Suprapubic skin (tissue), 4 donors: ENCODE measurements around the gene UBN1. TPM values are rescaled to one million over a fixed set of nuclear protein-coding genes. Genes with fewer than 3 reads are reported as not detected.

ENCODE experiments used
- DNase-seq, 2 donors: peaks; one replicate each; pipeline ENCODE4 v3.0.0-alpha.2; 2019; ENCODE audit warnings: low spot score in 2 of 2
- H3K27ac ChIP-seq: fragments of 200-600 bp; sonication (generic); one replicate; pipeline ENCODE4 v1.5.1; 2019
- H3K27me3 ChIP-seq: fragments of 200-600 bp; sonication (generic); one replicate; pipeline ENCODE4 v1.5.1; 2019
- H3K36me3 ChIP-seq: fragments of 200-600 bp; sonication (generic); one replicate; pipeline ENCODE4 v1.5.1; 2019
- H3K4me1 ChIP-seq: fragments of 200-600 bp; sonication (generic); one replicate; pipeline ENCODE4 v1.5.1; 2019
- H3K4me3 ChIP-seq: fragments of 200-600 bp; sonication (generic); one replicate; pipeline ENCODE4 v1.5.1; 2019; ENCODE audit warnings: mild to moderate bottlenecking
- H3K9me3 ChIP-seq: fragments of 200-600 bp; sonication (generic); one replicate; pipeline ENCODE4 v1.5.1; 2019
- EP300 ChIP-seq: sonication (generic); formaldehyde crosslinking; IDR thresholded peaks from one replicate; pipeline ENCODE4 v1.6.1; 2017; ENCODE audit warnings: antibody characterized with exemption
- POLR2A ChIP-seq, 2 donors: fragments of 450-650 bp; IDR thresholded peaks; one replicate each; pipeline ENCODE4 v1.6.1; 2017; ENCODE audit warnings: antibody characterized with exemption in 2 of 2, mild to moderate bottlenecking in 2 of 2, moderate library complexity in 2 of 2
- POLR2AphosphoS5 ChIP-seq, 3 donors: sonication (generic); formaldehyde crosslinking; IDR thresholded peaks; one replicate each; pipeline ENCODE4 v1.6.1; 2017; ENCODE audit warnings: antibody characterized with exemption in 3 of 3
- WGBS: methylation state at CpG from one replicate; pipeline ENCODE4 v1.1.5; 2018; 5-methylcytosine and 5-hydroxymethylcytosine counted together
- total RNA-seq, 4 donors: library from RNA; depleted of rRNA; stranded (reverse); fragments of >200 nt; gene quantifications; one replicate each; pipeline ENCODE4 v1.1.0, GENCODE V29; 2016
- TF ChIP-seq, protein P1 (sequence below), 2 donors: fragments of 200-600 bp in 1 of 2; fragments of 450-650 bp in 1 of 2; sonication (generic) in 1 of 2; IDR thresholded peaks; one replicate each; pipeline ENCODE4 v1.5.1; 2016 to 2019; ENCODE audit warnings: antibody characterized with exemption in 2 of 2, mild to moderate bottlenecking in 1 of 2, moderate library complexity in 1 of 2

UBN1 gene
- total RNA-seq, 4 donors from 2014 or later = 25.7 to 43.9 (median 38.6) TPM

DNA sequence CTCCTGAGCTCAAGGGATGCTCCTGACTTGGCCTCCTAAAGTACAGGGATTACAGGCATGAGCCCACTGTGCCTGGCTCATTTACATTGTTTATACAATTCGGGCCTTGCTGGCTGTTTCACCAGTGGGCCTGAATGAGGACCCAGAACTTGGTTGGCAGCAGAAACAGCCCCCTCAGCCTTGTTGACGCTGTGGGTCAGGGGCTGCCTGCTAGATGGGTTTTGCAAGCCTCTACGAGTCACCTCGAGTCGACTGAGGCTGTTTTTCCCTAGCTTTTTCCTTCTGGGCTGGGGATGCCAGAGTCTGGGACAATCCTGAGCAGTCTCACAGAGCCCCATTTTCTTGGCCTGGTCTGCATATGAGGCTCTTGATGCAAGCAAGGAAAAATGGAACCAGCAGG is 73.5 kb downstream of the UBN1 start:
- Histone ChIP-seq H3K27ac (no peak overlapping the region), H3K9me3 (no peaks in the 10 kb centered on the region), H3K36me3 (no peaks in the 10 kb centered on the region), H3K4me1 (peaks cover 69% of the 10 kb centered on the region), H3K4me3 (no peak overlapping the region), H3K27me3 (no peaks in the 10 kb centered on the region)
- 92% methylated on average over 5 of the region's 5 CpGs for WGBS
- TF ChIP-seq, protein P1, sequence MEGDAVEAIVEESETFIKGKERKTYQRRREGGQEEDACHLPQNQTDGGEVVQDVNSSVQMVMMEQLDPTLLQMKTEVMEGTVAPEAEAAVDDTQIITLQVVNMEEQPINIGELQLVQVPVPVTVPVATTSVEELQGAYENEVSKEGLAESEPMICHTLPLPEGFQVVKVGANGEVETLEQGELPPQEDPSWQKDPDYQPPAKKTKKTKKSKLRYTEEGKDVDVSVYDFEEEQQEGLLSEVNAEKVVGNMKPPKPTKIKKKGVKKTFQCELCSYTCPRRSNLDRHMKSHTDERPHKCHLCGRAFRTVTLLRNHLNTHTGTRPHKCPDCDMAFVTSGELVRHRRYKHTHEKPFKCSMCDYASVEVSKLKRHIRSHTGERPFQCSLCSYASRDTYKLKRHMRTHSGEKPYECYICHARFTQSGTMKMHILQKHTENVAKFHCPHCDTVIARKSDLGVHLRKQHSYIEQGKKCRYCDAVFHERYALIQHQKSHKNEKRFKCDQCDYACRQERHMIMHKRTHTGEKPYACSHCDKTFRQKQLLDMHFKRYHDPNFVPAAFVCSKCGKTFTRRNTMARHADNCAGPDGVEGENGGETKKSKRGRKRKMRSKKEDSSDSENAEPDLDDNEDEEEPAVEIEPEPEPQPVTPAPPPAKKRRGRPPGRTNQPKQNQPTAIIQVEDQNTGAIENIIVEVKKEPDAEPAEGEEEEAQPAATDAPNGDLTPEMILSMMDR (IDR thresholded peaks at IDR 0.05) = no peak
- TF ChIP-seq POLR2A (IDR thresholded peaks at IDR 0.05) (no peak), EP300 (no peak), POLR2AphosphoS5 (IDR thresholded peaks at IDR 0.05) (no peak)
- DNase-seq = no peak

DNA sequence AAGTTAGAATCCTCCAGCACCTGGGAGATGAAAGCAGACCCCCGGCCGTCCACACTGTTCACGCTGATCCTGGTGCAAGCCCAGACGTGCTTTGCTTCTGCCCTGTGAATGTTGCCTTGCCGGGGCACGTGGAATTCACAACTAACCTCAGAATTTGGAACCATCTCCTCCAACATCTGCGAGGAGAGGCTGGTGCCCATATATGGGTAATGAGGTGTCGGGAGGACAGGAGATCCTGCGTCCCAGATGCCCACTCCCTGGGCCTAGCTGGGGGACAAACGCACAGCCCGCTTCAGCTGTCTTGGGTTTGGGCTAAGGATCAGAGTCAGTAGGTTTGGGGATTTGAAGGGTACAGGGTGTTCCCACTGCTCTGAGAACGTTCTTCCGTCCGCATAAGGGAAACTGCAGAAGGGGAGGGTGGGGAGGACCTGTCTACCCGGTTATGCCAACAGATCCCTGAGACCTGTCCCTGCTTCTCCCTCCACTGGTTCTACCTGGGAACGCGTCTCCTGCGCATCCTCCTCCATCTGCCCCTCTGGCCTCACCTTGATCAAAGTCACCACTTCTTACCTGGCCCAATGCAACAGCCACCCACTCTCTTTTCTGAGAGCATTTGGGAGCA is 75.6 kb downstream of the UBN1 start:
- DNase-seq = no peak
- Histone ChIP-seq H3K9me3 (peaks cover 6% of the 10 kb centered on the region), H3K4me1 (peaks cover 59% of the 10 kb centered on the region), H3K27me3 (no peaks in the 10 kb centered on the region), H3K4me3 (no peak overlapping the region), H3K27ac (peak overlapping the region; percentile 77), H3K36me3 (peaks cover 9% of the 10 kb centered on the region)
- WGBS = 57% methylated on average over 17 of the region's 18 CpGs
- TF ChIP-seq, protein P1 (IDR thresholded peaks at IDR 0.05) = peak in 1 of 2 donors; percentile 27
- TF ChIP-seq EP300 = no peak
- no peak for TF ChIP-seq POLR2A (IDR thresholded peaks at IDR 0.05)
- TF ChIP-seq POLR2AphosphoS5 (IDR thresholded peaks at IDR 0.05) = peak in 1 of 3 donors; percentile 2

- Histone ChIP-seq H3K4me1 (peaks cover 54% of the 10 kb centered on the region), H3K4me3 (no peak overlapping the region), H3K9me3 (peaks cover 6% of the 10 kb centered on the region), H3K27me3 (no peaks in the 10 kb centered on the region), H3K27ac (peak overlapping the region; percentile 77), H3K36me3 (peaks cover 9% of the 10 kb centered on the region)
- TF ChIP-seq, protein P1 (IDR thresholded peaks at IDR 0.05) = no peak
- TF ChIP-seq POLR2AphosphoS5 (IDR thresholded peaks at IDR 0.05) (no peak), POLR2A (IDR thresholded peaks at IDR 0.05) (no peak), EP300 (no peak)
- no peak for DNase-seq
- WGBS = 59% methylated on average over 6 of the region's 6 CpGs
Observed at GRCh38 chr16:4923853-4924252, 76.6 kb downstream of the UBN1 start.

GRCh38 chr16:4924593-4925292 is 77.5 kb downstream of the UBN1 start:
- Histone ChIP-seq H3K4me1 (peaks cover 53% of the 10 kb centered on the region), H3K9me3 (peaks cover 6% of the 10 kb centered on the region), H3K27ac (peak overlapping the region; percentile 77), H3K27me3 (no peaks in the 10 kb centered on the region), H3K4me3 (no peak overlapping the region), H3K36me3 (peaks cover 14% of the 10 kb centered on the region)
- WGBS = 36% methylated on average over 10 of the region's 12 CpGs
- no peak for TF ChIP-seq POLR2A (IDR thresholded peaks at IDR 0.05)
- TF ChIP-seq EP300 = no peak
- TF ChIP-seq POLR2AphosphoS5 (IDR thresholded peaks at IDR 0.05) = no peak
- TF ChIP-seq, protein P1 (IDR thresholded peaks at IDR 0.05) = no peak
- DNase-seq = no peak

DNA sequence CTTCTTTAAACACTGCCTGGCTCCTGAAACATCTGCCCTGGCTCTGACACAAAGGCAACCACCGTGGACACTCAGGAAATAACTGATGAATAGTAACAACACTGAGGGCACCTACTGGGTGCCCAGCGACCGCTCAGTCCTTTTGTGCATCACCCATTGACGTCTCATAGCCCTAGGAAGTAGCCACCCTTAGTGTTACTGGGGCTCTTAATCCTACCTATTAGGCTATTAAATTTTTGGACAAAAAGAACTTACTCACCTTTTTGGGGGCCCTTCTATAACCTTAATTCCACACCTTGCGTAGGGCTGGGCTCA is 78.0 kb downstream of the UBN1 start:
- no peaks in the 10 kb centered on the region for H3K27me3 ChIP-seq
- peak overlapping the region; percentile 77 for H3K27ac ChIP-seq
- WGBS = 65% methylated on average over 5 of the region's 5 CpGs
- no peak for DNase-seq
- peaks cover 6% of the 10 kb centered on the region for H3K9me3 ChIP-seq
- TF ChIP-seq, protein P1 (IDR thresholded peaks at IDR 0.05) = no peak
- TF ChIP-seq POLR2AphosphoS5 (IDR thresholded peaks at IDR 0.05) (no peak), POLR2A (IDR thresholded peaks at IDR 0.05) (no peak), EP300 (no peak)
- H3K36me3 ChIP-seq = peaks cover 19% of the 10 kb centered on the region
- H3K4me1 ChIP-seq = peaks cover 53% of the 10 kb centered on the region
- no peak overlapping the region for H3K4me3 ChIP-seq
